Putamen (tissue), 1 donor: ENCODE measurements around the gene WDR90.

Experiments used
- DNase-seq: peaks from one replicate; pipeline ENCODE4 v3.0.0-alpha.2; 2016; ENCODE audit warnings: low spot score

WDR90 gene

DNA sequence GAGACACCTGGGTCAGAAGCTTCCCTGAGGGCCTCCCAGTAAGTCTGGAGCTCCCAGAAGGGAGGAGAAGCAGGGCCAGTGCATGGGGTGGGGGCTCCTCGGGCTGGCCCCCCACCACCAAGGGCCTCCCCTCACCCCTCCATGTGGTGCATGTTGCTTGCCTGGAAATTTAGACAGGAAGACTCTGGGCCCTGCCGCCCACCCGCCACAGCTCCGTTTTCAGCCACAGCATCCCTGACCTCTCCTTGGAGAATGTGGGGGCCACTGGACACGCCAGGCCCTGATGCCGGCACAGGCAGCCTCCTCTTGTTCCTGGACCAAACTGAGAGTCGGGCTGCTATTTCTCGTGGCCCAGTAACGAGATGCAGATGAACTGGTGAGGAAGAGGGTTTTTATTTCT, 10.3 kb upstream of the WDR90 start:
- no peak for DNase-seq

DNA sequence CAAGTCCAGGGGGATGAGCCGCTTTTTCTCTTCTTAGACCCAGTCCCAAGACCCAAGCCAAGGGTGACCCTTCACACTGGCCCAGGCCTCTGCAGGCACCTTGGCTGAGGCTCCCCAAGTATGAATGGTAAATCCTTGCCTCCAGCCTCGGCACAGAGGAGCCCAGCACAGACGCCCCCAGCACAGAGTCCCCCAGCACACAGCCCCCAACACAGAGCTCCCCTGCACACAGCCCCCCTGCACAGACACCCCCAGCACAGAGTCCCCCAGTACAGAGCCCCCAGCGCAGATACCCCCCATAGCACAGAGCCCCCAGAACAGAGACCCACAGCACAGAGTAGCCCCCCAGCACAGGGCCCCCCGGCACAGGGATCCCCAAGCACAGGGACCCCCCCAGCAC, 8.6 kb upstream of the WDR90 start:
- no peak for DNase-seq

DNA sequence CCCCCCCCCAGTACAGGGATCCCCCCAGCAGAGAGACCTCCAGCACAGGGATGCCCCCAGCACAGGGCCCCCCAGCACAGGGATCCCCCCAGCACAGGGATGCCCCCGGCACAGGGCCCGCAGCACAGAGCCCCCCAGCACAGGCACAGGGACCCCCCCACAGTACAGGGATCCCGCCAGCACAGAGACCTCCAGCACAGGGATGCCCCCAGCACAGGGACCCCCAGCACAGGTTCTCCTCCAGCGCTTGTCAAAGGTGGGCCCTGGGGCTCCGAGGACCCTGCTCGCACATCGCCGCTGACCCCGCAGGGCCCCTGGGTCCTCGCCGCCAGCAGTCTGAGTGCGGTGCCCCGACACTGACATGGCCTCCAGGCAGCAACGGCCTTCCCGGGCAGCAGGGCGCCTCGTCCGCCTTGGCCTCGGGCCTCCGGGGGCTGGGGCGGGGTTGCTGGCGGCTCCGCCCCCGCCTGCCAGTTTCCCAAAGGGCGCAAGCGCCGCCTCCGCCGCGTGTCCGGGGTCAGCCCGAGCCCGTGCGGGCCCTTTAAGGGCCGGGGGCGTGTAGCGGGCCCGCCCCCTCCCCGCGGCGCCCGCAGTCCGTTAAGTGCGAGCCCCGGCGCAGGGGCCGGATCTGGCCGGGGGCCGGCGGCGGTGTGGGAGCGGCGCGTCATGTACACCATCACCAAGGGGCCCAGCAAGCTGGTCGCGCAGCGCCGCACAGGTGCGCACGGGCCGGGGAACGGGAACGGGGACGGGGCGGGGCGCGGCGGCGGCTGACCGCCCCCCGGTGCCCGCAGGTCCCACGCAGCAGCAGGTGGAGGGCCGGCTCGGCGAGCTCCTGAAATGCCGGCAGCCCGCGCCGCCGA, 7.6 kb upstream of the WDR90 start, which contains the start of gene MCRIP2:
TSS of gene MCRIP2 (plus strand) at position 503 of the 863 bp plus-strand sequence. CDS start at position 667, 164 bp downstream.
- DNase-seq, result peak; percentile 71

DNA sequence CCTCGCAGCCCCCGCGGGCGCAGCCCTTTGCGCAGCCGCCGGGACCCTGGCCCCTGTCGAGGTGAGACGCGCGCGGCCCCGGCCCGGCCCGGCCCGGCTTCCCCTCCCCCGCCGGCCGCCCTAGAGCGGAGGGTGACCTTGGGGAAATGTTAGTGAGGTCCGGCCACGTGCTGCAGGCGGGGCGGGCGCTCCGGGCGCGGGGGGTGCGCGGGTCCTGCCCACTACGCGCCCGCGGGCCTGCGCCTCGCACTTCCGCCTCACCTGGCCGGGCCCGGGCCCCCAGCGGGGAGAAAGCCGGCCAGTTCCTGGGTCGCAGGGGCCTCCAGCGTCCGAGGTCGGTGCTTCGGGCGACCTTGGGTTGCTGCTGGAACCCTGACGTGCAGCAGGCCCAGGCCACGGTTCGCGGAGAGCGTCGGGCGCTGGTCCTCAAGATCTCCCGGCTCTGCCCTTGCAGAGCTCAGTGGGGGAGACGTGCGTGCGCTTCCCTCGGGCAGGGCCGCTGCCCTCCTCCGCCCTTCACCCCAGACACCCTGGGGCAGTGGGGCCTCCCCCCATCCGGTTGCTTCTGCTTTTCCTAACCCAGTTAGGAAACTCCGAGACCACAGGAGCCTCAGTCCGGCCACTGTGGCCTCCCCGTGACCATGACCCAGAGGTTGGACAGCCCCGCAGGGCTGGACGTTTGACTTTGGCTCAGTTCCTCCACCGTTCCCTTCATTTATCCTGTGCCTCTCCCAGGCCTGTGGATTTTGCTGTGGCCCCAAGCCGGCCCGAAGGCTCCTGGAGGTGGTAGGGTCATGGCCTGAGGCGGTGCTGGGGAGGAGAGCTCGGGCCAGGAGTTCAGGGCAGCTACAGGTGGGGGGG, 6.7 kb upstream of the WDR90 start:
- DNase-seq, result no peak

DNA sequence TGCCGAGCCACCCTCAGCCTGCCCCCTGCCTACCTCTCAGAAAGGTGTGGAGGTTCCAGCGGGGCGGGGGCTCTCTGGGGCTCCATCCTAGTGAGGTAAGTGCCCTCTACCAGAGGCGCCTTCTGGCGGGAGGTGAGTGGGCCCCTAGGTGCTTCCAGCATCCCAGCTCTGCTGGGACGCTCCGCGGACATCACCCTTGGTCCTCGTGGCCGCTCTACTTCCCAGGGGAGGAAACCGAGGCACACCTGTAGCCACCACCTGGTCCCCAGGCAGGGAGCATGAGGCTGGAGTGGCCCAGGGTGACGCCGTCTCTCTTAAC, 6.2 kb upstream of the WDR90 start:
- DNase-seq, result no peak

DNA sequence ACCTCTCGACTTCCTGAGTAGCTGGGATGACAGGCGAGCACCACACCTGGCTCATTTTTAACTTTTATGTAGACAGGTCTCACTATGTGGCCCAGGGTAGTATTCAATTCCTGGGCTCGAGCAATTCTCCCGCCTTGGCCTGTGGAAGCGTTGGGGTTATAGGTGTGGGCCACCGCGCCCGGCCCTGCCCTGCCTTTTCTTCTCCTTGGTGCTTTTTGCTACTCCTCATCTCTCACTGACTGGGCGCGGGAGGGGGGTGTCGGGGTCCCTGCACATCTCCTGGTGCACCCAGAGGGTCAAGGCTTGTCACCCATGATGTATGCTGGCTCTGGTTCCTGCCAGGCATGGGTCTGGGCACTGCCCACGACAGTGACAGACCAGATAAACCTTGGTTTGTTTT, 4.6 kb upstream of the WDR90 start:
- no peak for DNase-seq

DNA sequence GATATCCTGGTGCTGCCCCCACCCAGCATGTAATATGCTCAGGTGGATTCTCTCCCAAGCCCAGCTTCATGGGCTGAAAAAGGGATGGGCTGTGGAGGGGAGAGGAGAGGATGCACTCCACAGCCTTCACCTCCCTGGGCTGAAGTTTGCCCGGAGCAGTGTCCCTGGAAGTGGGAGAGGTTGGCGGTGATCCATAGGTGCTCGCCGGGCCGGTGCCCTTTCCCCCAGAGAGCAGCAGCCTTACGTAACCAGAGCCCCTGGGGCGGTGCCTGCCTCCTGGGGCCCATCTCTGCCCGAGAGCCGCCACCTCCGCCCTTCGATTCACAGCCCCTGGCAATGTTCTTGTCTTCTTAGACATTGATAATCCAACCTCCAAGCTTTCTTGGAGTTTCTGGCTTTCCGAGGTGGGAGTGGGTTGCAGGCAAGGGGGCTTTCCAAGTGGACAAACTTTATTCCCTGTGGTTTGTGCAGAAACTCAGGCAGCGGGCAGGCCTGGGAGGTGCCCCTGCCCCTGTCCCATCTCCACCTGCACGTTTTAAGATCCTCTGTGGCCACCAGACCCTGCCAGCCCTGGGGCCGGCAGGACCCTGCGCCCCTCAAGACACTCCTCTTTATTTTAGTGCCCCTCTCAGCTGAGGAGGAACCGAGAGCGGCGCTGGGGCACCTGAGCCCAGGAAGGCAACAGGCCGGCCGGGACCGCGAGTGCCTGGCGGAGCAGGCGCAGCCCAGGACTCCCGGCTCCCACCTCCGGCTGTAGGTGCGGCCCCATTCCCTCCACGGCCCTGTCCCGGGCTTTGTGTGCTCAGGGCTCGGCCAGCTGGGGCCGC, 3.1 kb upstream of the WDR90 start:
- DNase-seq, result no peak

DNA sequence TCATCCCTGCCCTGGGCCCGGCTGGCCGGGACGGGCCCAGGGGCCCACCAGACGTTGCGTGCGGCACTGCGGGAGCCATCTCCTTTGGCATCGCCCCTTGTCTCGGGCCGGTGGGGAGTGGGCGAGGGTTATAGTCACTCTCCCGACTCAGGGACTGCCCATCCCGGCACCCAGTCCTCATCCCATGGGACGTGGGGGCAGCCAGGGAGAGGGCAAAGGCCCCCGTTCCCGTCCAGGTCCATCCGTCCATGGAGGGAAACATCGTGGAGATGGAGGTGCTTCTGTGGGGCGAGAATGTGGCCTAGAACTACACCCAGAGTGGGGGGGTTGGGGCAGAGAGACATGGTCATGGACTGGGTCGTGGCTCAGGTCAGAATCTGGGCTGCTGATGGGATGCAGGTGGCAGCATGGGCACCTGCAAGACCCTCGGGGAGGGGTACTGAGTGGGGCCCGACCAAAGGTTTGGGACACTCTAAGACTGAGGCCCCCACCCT, 2.4 kb upstream of the WDR90 start:
- no peak for DNase-seq

DNA sequence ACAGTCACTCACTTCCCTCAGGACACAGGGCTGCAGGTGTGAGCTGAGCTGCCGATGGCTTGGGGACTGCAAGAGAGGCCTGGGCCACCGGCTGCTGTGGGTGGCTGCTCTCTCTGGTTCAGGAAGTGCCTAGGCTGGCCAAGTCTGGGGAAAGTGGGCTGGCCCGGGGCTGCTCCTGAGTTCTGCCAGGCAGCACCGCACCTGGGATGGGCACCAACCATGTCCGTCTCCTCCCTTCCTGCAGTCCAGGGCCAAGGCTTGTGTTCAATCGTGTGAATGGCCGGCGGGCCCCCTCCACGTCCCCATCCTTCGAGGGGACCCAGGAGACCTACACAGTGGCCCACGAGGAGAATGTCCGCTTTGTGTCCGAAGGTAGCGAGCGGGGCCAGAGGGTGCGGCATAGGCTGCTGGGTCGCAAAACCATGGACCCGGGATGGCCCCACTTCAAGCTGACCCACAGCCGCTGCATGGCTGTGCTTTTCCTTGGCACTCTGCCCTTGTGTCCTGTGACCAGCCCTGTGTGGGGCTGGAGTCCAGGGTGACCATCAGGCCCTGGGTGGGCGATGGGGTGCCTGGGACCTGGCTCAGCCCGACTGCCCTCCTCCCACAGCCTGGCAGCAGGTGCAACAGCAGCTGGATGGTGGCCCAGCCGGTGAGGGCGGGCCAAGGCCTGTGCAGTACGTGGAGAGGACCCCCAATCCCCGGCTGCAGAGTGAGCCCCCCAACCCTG, 1.8 kb upstream of the WDR90 start:
- DNase-seq, result no peak

DNA sequence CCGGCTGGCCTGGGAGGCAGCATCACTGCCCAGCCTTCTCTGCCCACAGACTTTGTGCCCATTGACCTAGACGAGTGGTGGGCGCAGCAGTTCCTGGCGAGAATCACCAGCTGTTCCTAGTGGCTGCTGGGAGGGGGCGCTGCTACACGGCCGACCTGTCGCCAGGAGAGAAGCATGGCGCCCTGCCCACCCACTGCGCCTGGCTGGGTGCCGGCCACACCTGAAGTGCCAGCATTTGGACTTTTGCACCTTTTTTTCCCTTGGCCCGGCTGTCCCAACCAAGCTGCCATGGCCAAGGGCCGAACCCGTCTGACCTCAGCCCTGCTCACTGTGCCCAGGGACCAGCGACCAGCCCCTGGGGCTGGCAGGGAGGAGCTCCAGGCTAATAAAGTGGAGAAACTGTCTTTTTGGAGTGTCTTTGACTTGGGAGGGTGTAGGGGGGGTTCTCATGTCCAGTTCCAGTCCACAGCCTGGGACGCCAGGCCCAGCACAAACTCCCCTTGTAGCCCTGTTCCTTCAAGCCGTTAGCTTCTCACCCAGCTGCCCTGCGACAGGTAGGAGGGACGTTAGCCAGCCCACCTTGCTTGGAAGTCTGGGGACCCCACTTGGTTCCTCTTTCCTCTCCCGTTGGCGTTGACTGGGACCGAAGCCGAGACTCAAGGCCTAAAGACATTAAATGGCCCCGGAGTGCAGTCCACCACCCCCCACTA, 939 bp upstream of the WDR90 start:
- DNase-seq, result no peak

DNA sequence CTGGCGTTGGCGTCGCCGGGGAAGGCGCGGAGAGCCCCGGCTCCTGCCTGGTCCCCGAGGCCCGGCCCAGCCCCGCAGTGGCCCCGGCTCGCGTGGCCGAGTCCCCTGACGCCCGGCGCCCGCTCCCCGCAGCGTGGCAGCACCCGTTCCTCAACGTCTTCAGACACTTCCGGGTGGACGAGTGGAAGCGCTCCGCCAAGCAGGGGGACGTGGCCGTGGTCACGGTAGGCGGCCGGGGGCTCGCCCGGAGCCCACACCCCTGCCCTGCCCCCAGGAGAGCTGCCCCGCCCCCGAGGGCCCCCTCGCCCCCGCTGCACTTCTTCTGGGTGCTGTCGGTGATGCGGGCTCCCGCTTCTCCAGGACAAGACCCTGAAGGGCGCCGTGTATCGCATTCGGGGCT, 466 bp downstream of the WDR90 start:
- DNase-seq, result no peak

DNA sequence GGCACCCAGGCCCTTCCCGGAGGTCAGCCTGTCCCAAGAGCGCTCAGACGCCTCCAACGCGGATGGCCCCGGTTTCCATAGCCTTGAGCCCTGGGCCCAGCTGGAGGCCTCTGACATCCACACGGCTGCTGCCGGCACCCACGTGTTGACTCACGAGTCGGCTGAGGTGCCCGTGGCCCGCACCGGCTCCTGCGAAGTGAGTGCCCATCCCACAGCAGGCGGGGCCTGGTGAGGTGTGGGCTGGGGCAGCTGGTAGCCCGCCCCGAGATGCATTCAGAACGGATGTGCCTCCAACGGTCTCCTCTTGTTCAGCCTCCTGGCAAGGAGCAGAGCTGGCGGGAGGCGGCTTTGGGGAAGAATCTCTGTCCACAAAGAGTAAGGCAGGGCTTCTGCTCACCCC, 2.7 kb downstream of the WDR90 start:
- DNase-seq, result no peak

DNA sequence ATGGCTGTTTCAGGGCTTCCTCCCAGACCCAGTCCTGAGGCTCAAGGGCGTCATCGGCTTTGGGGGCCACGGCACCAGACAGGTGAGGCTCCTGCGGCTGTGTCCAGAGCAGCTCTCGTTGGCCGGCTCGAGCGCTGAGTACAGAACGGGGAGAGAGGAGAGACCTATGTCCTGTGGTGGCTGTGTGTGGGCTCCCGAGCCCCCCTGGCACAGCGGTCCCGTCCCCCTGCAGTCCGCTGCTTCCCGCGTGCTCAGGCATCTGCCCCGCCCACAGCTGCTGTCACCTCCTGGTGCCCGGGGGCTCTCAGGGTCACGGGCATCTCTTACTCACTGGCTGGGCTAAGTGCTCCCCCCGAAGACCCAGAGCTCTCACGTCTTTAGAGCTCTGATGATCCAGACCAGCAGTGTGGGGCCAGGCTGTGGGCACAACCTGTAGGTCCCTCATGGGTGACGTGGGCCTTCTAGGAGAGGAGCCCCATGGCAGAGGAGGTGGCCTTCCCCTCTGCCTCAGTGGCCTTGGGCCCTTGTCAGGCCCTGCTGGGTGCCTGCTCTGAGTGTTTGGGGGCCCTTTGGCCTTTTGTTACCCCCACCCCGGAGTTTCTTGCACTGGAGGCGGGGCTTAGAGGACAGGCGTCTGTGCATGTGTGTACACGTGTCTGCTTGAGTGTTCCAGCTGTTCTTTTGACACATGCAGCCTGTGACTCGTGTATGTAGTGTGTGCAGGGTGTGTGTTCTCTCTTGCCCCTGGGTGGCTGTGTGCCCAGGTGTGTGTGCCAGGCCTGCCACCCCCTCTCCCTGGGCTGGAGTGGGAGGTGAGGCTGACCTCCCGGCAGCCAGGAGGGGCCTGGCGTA, 3.5 kb downstream of the WDR90 start:
- DNase-seq, result no peak

DNA sequence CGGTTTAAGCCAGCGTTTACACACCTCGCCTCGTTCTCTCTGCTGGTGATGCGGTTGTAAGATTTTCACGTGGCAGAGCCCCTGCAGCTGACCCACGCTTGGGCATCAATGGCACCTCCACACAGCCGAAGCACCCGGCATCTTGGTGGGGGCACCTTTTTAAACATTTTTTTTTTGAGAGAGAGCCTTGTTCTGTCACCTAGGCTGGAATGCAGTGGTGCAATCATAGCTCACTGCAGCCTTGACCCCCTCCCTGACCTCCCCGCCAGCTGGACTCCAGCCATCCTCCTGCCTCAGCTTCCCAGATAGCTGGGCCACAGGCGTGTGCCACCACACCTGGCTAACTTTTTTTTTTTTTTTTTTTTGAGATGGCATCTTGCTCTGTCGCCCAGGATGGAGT, 4.9 kb downstream of the WDR90 start:
- no peak for DNase-seq

DNA sequence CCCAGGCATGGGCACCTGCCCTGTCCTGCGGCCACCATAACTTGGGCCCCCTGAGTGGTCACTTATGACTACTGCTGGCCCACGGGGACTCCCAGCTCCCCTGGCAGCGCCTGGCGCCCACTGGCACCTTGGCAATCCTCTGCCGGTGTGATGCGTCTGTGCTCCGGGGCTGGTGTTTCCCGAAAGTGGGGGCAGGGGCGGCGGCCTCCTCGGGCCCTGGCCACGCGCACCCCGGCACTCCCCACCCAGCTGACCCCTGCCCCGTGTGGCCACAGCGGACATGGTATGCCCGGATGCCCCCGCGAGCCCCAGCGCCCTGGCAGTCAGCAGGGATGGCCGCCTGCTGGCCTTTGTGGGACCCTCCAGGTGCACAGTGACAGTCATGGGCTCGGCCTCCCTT, 8.3 kb downstream of the WDR90 start:
- no peak for DNase-seq

DNA sequence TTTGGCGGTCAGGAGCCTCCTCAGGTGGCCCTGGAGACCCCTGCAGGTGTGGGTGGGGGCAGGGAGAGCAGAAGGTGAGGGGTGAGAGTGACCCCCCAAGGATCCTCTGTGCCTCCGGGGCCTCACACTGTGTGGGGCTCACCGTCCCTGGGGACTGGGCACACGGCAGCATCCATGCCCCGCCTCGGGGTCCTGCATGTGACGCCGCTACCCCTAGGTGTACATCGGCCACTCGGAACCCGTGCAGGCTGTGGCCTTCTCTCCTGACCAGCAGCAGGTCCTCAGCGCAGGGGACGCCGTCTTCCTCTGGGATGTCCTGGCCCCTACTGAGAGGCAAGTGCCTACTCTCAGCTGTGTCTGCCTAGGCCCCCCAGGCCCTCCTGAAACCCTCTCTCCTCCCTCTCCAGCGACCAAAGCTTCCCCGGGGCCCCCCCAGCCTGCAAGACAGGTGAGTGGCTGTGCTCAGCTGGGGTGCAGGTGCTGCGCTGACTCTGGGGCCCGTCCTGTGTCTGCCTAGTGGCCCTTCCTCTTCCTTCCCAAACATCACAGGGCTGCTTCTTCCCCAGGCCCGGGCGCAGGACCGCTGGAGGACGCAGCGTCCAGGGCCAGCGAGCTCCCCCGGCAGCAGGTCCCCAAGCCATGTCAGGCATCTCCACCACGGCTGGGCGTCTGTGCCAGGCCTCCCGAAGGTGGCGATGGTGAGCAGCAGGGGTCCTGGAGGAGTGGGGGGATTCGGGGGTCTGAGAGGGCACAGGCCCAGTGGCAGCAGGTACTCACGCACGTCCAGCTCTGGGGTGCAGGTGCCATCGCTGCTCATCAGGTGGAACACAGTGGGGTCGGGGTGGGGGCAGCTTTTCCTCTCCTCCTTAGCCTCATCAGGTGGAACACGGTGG, 9.8 kb downstream of the WDR90 start:
- DNase-seq, result no peak

DNA sequence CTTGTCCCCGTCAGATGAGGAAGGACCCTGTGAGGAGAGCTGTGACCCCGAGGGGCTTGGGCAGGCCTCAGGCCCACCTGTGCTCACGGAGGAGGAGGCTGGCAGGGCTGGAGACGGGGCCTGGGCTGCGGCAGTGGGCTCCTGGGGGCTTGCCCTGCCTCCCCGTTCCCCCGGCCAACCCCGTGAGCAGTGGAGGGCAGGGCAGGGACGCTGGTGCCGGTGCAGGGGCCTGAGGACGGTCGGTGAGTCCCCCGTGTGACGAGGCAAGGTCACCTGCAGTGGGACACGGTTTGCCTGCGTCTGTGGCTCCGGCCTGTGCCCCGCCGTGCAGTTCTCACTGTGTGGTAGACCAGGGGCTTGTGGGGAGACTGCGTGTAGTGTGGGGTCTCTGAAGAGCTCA, 10.5 kb downstream of the WDR90 start:
- DNase-seq, result no peak

DNA sequence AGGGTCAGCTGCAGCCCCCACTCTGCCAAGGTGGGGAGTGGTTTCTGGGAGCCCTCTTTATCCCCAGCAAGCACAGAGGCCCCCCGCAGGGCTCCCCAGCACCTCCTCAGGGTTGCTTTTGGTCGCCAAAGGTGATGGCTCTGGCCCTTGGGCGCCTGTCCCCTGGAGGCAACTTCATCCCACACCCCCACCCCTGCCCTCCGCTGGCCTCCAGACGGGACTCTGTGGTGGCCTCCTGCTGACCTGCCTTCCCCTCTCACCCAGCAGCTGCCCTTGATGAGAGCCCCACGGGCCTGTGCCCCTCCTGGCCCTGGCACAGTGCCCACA, 10.9 kb downstream of the WDR90 start:
- no peak for DNase-seq
